8988T (cell line): ENCODE measurements around the gene BAG5.

Source experiments
- DNase-seq: peaks from one replicate; pipeline ENCODE4 v3.0.0; 2011

Gene BAG5

DNA sequence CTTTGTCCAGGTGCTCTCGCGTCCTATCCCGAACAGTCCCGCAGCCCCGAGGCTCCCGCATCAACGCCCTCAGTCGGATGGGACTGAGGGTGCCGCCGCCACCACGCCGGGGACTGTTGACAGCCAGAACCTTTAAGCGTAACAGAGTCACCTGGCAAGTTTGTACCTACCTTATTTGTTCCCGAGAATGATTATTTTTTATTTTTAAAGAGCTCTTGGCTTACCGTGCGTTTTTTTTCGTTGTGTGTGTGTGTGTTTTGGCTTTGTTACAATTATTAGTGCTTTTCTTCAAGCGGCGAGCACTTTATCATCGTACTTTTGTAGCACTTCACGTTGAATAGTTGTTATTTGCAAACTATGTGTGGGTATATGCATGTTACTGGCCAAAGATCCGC lies 766 bp upstream of the BAG5 start:
- DNase-seq, result no peak

- DNase-seq, result no peak
These were observed 353 bp downstream of the BAG5 start for GRCh38 chr14:103562179-103562428.

DNA sequence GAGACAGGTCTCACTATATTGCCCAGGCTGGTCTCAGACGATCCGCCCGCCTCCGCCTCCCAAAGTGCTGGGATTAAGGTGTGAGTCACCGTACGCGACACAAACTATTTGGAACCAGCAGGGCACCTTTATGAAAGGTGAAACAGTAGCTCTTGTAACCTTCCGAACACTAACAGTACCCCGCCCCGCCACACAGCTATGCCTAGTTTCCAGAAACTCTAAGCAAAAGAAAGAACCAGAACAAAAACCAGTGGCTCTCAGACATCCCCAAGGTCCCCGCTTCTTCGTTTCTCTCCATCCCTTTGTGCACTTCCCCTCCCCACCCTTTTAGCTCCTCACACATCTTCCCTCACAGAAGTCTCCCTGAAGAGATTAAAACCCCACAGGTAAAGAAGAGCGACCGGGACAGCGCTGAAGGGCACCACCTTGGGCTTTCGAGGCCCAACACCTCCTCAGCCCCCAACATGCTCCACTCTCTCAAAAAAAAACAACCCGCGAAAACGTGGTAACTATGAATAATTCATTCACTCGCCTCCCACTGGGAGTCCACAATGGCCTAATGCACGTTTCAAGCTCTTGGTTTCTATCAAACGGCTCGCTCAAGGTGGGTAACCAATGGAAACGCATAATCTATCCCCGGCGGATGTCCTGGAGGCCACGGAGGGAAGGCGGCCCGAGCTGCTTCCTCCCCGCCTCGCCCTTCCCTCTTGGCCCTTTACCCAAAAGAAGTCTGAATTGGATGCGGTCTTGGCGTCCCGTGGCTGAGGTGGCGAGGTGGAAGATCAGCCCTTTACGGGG lies 877 bp downstream of the BAG5 start:
- DNase-seq, result no peak

- no peak for DNase-seq
These were observed 1.8 kb downstream of the BAG5 start for GRCh38 chr14:103560691-103561090.

- no peak for DNase-seq
These were observed 2.7 kb downstream of the BAG5 start for GRCh38 chr14:103559766-103560165.

DNA sequence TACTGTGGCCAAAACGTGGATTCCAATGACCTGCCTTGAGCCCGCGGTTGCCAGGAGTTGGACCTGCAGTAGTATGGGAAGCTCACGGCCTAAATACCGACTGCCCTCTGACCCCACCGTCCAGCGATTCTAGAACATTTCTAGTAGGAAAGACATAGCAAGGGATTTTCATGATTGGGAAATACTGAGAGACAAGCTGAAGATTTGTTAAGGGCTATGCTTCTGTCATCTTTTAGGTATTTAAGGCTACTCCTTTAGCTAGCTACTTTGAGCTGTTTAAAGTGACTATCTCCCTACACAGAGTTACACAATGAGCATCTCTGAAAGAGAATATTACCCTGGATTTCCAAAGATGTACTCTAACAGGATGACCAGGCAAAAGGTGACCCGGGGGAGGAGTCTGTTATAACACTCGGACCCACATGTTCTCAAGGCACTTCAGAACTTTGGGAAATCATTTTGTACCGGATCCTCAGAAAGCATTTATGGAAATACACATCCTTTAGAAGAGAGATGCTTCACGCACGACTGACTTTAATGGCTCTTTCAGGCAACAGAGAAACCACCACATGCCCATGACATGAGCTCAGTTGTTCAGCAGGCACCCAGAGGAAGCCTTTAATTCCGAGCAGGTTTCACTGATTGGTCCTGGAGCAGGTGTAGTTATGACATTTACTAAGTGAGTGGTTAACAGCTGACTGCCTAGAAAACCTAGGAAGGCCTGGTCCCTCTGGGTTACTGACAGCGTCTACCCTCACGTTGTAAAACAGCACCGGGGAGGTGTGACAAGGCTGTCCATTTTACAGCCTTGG lies 4.2 kb downstream of the BAG5 start:
- no peak for DNase-seq

- no peak for DNase-seq
These were observed 5.3 kb downstream of the BAG5 start for GRCh38 chr14:103556946-103557758.

GRCh38 chr14:103555559-103556337 lies 6.7 kb downstream of the BAG5 start:
- no peak for DNase-seq

DNA sequence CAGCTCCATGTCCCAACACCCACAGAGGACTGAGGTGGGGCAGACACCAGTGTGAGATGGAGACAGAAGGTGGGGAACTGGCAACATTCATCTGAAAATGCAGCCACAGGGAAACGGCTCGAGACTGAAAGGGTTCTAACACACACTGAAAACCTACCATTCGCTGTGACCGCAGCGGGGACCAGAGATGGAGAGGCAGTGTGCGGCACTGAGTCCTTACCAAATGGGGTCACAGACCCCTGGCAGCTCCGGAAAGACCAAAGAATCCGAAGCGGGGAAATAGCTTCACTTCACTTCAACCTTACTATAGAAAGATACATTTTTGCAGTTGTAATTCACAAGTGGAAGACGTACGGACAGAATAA lies 9.6 kb downstream of the BAG5 start:
- no peak for DNase-seq

GRCh38 chr14:103552011-103552845 lies 10.2 kb downstream of the BAG5 start:
- no peak for DNase-seq

GRCh38 chr14:103551338-103551762 lies 11.1 kb downstream of the BAG5 start:
- no peak for DNase-seq

DNA sequence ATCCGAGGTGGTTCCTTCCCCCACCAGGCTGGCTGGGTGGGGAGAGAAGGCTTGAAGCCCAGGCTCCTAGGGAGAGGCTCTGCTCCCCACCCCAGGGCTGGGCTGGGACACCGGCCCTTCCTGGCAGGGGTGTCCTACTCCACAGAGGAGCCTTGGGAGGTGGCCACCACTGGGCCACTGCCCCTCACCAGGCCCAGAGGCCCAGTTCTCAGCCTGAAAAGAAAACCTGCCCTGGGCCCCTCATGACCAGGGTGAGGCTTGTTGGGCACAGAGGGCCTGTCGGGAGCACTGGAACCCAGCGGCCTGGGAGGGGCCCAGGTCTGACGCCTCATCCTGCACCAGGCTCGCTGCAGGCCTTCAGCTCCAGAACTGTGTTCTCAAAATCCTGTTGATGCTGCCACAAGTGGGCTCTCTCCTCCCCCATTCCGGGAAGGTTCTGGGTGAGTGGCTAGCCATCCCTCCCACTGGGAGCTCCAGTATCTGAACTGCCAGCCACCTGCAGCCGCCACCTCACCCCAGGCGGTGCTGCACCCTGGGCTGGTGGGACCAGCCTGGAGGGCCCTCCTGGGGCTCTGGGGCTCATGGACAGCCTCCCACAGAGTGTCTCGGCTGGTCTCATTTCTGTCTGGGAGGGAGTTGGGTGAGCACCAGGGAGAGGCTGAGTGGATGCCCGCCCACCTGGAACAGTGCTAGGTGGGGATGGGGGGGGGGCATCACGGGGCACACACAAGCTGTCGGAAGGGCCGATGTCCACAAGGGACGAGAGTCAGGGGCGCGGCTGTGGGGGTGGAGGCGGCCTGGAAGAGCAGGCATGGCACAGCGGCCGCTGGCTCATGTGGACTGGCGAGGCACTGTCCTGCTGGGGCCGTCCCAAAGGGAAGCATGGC lies 11.8 kb downstream of the BAG5 start:
- DNase-seq, result no peak

- peak; percentile 32 for DNase-seq
These were observed 12.8 kb downstream of the BAG5 start for GRCh38 chr14:103549361-103550311.

DNA sequence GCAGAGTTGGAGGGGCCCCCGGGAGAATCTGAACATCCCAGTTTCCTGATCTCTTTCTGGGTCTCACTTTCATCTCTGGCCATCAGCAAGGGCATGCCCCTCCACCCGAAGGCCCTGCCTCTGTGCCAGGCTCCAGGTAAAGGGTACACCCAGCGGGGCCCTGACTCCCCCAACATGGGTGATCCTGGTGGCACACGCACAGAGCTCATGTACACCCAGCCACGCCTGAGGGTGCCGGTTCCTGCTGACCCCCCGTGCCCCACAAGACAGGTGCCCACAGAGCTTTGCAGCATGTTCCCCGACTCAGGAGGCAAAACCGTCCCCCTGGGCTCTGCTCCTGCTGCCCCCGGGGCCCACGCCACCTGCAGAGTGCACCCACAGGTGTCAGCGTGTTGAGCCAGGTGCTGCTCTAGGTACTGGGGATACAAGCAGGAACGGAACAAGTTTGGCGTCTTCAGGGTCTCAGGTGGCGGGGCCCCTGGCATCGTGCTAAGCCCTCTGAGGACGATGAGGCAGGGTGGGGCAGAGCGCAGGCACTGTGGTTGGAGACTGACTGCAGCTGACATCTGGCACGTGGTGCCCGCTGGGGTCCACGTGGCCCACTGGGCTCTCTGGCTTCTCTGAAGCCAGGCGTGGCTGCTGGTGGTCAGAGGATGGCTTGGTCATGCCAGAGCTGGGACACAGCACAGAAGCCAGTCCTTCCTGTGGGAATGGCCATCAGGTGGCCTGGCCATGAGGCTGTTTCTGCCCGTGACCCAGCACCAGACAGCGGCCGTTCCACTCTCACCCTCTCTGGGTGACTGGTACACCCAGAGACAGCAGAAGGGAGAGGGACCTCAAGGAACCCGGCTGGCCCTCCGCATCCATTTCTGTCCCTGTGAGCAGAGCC lies 13.8 kb downstream of the BAG5 start:
- no peak for DNase-seq

- no peak for DNase-seq
These were observed 14.5 kb downstream of the BAG5 start for GRCh38 chr14:103547941-103548462.

- no peak for DNase-seq
These were observed 15.0 kb downstream of the BAG5 start for GRCh38 chr14:103547455-103547940.

DNA sequence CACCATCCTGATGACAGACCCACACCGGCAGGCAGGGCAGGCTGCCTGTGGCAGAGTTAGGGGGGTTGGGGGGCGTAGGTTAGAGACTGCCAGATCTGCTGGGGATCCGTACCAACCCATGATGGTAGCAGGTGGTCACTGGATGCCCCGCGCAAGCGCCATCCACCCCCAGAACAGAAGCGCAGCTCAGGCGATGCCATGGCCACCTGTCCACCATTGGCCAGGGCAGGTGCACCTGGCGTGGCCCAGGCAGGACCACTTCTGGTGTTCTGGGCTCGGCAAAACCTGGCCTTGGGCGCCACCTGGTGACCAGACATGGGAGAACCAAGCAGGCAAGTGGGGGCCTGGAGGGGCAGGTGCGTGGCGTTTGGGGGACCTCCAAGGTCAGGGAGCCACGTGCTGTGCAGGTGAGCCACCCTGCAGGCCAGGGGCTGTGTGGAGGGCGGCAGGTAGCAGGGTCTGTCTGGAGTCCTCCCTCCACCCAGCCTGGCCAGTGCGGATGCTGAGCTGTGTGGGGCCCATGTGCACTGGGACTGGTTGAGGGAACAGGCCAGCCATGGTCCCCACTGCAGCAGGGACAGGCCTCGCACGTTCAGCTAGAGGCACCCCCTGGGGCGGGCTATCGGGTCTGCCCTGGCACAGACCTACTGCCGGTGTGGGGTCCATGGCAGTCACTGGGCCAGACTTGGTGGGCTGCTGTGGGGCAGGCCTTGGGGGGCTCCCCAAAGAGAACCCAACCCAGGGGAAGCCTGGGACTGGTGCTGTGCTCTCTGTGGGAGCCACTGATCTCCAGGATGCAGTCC lies 15.6 kb downstream of the BAG5 start:
- peak; percentile 94 for DNase-seq
